T-helper 2 cell treated with Interferon-gamma antibody and Interleukin-4, amounts not matched to agents 5 μg/mL and 100 μg/mL, for 36 hours (primary cell): ENCODE measurements around the gene RBM19.

ENCODE experiments used
- DNase-seq: peaks from one replicate; pipeline ENCODE4 v3.0.0; 2021; ENCODE audit warnings: low spot score
- H3K27ac Mint-ChIP-seq: one replicate; pipeline ENCODE4 v1.8.0; 2021; ENCODE audit warnings: mild to moderate bottlenecking, mixed read lengths
- H3K27me3 Mint-ChIP-seq: one replicate; pipeline ENCODE4 v1.8.0; 2021; ENCODE audit warnings: low read depth, mixed read lengths
- H3K36me3 Mint-ChIP-seq: one replicate; pipeline ENCODE4 v1.8.0; 2021; ENCODE audit warnings: low read depth, mixed read lengths
- H3K4me1 Mint-ChIP-seq: one replicate; pipeline ENCODE4 v1.8.0; 2021; ENCODE audit warnings: low read depth, mixed read lengths
- H3K4me3 Mint-ChIP-seq: one replicate; pipeline ENCODE4 v1.8.0; 2022; ENCODE audit warnings: mild to moderate bottlenecking, moderate library complexity, mixed read lengths
- H3K9me3 Mint-ChIP-seq: one replicate; pipeline ENCODE4 v1.8.0; 2021; ENCODE audit warnings: mixed read lengths

RBM19 gene

DNA sequence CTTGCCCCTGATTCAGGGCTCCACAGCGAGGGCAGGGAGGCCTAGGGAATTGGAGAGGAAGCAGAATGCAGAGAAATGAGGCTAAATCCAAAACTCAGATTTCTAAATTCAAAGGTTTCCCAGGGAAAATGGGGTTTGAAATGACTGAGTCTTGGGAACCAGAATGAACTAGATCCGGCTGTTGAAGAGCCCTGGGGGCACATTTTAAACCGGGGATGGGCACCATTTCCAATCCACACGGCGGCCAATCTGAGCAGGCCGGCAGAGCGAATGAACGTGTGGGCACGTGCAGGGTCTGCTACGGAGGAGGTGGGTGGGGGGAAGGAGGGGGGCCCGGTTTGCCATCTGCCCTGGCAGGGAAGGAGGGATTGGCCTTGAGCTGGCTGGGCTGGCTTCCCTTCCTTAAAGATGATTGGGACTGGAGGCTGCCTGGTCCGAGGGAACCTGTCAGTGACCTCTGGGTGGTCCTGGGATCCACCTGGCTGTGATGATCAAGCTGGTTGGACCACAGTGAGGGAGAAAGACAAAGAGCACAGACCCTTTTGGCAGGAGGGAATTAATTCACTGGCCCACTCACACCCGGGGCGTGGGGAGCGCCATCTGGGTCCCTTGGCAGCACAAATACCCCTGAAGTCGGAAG is 161.0 kb downstream of the RBM19 start:
- Mint-ChIP-seq H3K9me3 (peaks cover 19% of the 10 kb centered on the region), H3K27ac (no peak overlapping the region), H3K4me3 (no peak overlapping the region), H3K27me3 (no peaks in the 10 kb centered on the region), H3K36me3 (peaks cover 4% of the 10 kb centered on the region), H3K4me1 (no peaks in the 10 kb centered on the region)
- no peak for DNase-seq

DNA sequence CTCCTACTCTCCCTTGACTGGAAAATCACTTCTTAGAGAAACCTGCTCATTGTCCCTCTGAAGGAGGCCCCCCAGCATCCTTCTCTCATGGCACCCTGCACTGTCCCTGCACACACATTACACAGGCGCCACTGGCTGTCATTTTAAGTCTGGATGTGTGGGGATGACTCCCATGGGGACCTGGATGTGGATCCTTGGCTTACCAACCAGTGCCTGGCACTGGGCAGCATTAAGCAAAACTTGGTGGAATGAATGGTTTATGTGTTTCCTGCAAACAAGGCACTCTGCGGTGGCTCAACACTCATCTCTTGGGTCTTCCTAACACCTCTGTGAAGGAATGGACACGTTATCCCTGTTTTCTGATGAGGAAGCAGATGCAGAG is 162.4 kb downstream of the RBM19 start:
- Mint-ChIP-seq H3K36me3 (peaks cover 4% of the 10 kb centered on the region), H3K4me3 (no peak overlapping the region), H3K27me3 (no peaks in the 10 kb centered on the region), H3K9me3 (peaks cover 19% of the 10 kb centered on the region), H3K27ac (no peak overlapping the region), H3K4me1 (no peaks in the 10 kb centered on the region)
- DNase-seq: no peak

DNA sequence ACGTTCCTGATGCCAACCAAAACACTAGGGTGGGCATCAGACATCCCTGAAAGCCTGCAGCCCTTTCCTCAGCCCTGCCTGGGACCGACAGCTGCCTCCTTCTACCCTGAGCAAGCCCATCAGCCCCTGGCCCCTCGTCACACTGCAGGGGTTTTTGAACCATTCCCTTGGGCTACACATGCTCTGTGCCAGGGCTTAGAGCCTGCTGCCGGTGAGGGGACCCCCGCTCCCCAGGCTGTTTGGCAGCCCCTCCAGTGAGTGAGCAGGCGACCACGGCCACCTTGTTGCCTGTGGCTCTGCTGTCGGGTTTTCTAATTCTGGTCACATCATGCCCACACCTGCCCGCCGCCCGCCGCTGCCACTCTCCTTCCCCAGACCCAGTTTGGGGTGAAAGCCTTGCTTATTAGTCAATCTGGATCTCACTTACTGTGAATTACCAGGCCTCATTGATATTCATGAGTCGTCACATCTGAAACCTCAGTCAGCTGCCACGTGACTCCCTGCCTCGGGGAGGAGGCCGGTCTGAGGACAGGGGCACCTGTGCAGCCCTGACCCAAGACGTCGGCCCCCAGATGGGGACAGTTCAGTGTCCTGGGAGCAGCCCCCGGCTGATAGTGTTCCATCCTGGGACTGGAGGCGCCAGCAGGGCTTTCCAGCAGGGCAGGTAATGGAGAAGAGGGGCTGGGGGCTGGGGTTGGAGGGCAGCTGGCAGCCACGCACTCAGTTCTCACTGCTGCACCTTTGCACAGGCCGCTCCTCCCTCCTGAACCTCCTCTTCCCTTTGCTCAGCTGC is 163.0 kb downstream of the RBM19 start:
- H3K9me3 Mint-ChIP-seq: peaks cover 19% of the 10 kb centered on the region
- no peaks in the 10 kb centered on the region for H3K4me1 Mint-ChIP-seq
- H3K27me3 Mint-ChIP-seq: no peaks in the 10 kb centered on the region
- no peak overlapping the region for H3K4me3 Mint-ChIP-seq
- no peak for DNase-seq
- no peak overlapping the region for H3K27ac Mint-ChIP-seq
- peaks cover 4% of the 10 kb centered on the region for H3K36me3 Mint-ChIP-seq

DNA sequence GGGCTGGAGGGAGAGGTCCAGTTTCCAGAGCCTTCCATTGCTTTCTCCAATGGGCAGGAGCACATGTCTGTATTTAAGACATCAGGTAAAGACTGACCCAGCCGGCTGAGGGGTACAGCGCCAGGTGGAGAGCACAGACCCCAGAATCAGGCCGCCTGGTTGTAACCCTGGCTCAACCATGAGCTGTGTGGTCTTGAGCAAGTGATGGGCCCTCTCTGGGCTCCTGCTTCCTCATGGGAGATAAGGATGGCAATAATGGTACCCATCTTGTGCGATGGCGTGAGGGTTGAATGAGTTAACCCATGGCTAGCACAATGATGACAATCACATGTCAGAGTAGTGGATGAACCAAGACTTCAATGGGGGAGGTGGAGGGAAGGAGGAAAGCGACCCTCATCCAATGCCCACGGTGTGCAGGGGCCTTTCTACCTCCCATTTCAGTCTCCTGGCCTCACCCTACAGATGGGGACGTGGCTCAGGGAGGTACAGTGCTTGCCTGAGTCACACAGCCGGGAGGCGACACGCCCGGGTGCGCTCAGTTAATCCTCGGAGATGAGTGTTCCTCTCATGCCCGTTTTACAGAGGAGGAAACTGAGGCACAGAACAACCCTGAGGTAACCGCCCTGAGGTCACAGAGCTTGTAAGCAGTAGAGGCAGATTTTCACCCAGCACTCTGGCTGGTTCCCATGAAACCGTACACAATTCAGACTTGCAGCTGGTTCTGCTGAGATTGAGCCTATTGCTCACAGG is 163.9 kb downstream of the RBM19 start:
- DNase-seq: no peak
- H3K27me3 Mint-ChIP-seq: no peaks in the 10 kb centered on the region
- H3K4me3 Mint-ChIP-seq: no peak overlapping the region
- no peaks in the 10 kb centered on the region for H3K4me1 Mint-ChIP-seq
- H3K27ac Mint-ChIP-seq: no peak overlapping the region
- H3K36me3 Mint-ChIP-seq: peaks cover 4% of the 10 kb centered on the region
- peaks cover 19% of the 10 kb centered on the region for H3K9me3 Mint-ChIP-seq

DNA sequence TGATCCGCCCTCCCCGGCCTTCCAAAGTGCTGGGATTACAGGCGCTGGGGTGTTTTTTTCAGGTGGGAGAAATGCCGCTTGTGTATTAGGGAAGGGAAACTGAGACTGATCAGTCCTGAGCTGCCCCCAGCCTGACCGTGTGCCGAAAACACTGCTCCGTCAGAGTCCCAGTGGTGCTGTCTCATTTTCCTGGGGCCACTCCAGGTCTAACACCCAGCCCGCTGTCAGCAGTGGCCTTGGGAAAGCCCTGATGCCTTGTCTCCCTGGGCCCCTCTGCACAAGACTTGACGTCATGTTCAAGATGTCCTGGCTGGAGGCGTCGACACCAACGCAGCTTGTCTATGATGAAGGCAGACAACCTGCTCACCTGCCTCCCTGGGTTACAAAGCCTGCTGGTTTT is 165.9 kb downstream of the RBM19 start:
- H3K9me3 Mint-ChIP-seq: no peaks in the 10 kb centered on the region

DNA sequence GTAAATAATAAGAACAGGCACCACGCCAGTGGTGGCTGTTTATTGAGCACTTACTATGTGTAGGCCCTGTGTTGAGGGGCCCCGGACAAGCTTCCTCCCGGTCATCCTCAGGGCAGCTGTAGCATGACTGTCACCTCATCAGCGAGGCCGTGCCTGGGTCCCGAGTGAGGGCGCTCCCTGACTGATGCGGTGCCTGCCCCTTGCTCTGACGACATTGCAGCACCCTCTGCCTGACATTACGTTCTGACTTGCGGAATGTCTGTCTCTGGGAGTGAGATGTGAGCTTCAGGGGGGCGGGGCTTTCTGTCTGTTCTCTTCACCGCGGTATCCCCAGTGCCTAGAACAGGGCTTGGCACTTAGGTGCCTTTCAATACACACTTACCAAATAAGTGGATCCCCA is 167.6 kb downstream of the RBM19 start:
- H3K4me1 Mint-ChIP-seq: no peaks in the 10 kb centered on the region
- H3K9me3 Mint-ChIP-seq: no peaks in the 10 kb centered on the region
- no peaks in the 10 kb centered on the region for H3K36me3 Mint-ChIP-seq
- H3K27me3 Mint-ChIP-seq: no peaks in the 10 kb centered on the region
- H3K27ac Mint-ChIP-seq: no peak overlapping the region
- no peak for DNase-seq
- H3K4me3 Mint-ChIP-seq: no peak overlapping the region

More for the DNA sequence above, 165.9 kb downstream of the RBM19 start:
- no peak overlapping the region for H3K27ac Mint-ChIP-seq
- DNase-seq: no peak
- no peaks in the 10 kb centered on the region for H3K27me3 Mint-ChIP-seq
- H3K36me3 Mint-ChIP-seq: no peaks in the 10 kb centered on the region
- no peaks in the 10 kb centered on the region for H3K4me1 Mint-ChIP-seq
- no peak overlapping the region for H3K4me3 Mint-ChIP-seq

DNA sequence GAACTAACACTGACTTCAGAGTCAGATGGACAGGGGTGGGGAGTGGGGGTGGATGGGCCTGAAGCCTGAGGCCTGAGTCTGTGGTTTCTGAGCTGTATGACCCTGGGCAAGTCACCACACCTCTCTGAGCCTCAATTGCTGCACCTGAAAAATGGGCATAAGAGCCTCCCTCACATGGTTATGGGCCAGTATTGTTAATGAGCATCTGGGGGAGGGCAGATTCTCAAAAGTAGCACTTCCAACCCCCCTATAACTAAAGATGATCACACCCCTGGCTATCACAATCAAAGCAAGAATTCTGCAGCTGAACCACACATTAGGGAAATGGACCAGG is 168.6 kb downstream of the RBM19 start:
- no peak overlapping the region for H3K4me3 Mint-ChIP-seq
- H3K36me3 Mint-ChIP-seq: no peaks in the 10 kb centered on the region
- H3K27ac Mint-ChIP-seq: no peak overlapping the region
- H3K9me3 Mint-ChIP-seq: no peaks in the 10 kb centered on the region
- no peaks in the 10 kb centered on the region for H3K4me1 Mint-ChIP-seq
- H3K27me3 Mint-ChIP-seq: no peaks in the 10 kb centered on the region
- no peak for DNase-seq

DNA sequence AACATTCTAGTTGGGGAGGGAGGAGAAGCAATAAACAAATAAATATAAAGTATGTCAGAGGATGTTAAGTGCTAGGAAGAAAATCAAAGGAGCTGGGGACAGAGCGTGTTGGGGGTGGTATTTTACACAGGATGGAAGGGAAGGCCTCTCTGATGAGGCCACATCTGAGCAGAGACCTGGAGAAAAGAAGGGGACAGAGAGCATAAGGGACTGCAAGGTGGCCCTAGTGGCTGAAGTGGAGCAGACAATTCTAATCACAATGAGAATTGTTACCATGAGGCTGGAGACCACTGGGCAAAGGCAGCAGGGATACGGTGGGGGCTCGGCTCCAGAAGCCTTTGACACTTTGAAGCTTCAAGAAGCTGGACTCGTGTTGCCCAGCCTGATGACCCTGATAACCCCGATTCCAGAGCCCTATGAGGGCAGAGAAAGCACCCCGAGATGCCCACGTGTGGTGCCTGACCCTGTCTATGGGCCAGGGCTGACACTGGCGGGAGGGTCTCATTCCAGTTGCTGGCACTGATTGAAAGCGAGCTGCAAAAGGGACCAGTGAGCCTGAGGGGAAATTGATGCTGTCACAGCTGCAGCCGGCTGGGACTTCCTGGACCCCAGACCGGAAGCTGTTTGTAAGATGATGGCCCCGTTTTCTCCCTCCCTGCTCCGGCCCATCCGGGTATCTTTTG is 169.1 kb downstream of the RBM19 start:
- H3K27me3 Mint-ChIP-seq: no peaks in the 10 kb centered on the region
- DNase-seq: no peak
- H3K4me1 Mint-ChIP-seq: no peaks in the 10 kb centered on the region
- H3K4me3 Mint-ChIP-seq: no peak overlapping the region
- H3K36me3 Mint-ChIP-seq: no peaks in the 10 kb centered on the region
- H3K9me3 Mint-ChIP-seq: no peaks in the 10 kb centered on the region
- H3K27ac Mint-ChIP-seq: no peak overlapping the region

DNA sequence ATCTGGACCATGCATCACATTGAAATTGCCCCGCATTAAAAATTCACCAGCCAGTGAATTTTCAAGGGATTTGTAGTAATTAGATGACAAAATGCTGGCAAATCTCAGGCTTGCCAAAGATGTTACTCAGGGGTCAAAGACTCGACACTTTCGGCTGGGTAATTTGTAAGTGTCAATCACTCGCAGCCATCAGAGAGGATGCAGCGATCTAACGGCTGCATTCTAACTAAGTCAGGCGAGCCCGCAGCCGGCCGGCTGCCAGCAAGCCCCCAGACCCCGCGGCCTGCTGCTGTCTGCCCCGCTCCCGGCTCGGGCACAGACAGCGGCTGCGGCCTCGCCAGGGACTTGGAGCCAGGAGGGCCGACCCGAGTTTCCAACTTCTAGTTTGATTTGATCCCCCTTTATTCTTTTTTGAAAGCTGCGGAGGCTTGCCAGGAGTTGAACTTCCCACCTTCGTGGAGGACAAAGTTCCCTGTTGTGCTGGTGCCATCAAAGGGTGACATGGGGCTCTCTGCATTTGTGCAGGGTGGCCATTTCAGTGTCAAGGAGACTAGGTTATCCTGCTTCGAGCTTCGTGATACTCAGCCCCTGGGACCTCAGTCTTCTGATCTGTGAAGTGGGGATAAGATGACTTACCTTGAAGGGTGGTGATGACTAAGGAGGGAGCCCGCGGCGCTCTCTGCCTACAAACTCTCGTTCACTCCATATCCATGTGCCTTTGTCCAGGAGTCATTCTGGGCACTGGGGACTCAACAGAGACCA is 169.9 kb downstream of the RBM19 start:
- H3K36me3 Mint-ChIP-seq: no peaks in the 10 kb centered on the region

DNA sequence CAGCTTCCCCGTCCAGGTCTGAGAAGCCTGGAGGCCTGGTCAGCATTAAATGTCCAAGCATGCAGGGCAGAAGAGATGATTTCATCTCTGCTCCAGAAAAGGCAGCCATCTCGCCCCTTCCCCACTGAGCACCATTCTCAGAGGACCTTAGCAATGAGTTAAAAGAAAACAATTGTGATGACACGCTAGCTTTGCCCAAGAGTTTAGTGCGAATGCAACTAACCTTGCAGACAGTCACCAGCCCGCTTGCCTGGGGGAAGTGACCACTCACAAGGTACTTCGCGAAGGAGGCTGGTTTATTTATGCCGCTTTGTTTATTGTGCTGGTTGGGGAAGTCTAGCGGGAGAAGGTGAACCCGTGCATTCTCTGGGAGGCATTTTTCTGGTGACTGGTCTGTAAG is 170.7 kb downstream of the RBM19 start:
- Mint-ChIP-seq H3K4me1 (no peaks in the 10 kb centered on the region), H3K4me3 (no peak overlapping the region), H3K27me3 (no peaks in the 10 kb centered on the region), H3K36me3 (no peaks in the 10 kb centered on the region), H3K27ac (no peak overlapping the region), H3K9me3 (no peaks in the 10 kb centered on the region)
- no peak for DNase-seq

More for the DNA sequence above, 169.9 kb downstream of the RBM19 start:
- Mint-ChIP-seq H3K27me3 (no peaks in the 10 kb centered on the region), H3K9me3 (no peaks in the 10 kb centered on the region), H3K4me1 (no peaks in the 10 kb centered on the region), H3K27ac (no peak overlapping the region), H3K4me3 (no peak overlapping the region)
- no peak for DNase-seq

DNA sequence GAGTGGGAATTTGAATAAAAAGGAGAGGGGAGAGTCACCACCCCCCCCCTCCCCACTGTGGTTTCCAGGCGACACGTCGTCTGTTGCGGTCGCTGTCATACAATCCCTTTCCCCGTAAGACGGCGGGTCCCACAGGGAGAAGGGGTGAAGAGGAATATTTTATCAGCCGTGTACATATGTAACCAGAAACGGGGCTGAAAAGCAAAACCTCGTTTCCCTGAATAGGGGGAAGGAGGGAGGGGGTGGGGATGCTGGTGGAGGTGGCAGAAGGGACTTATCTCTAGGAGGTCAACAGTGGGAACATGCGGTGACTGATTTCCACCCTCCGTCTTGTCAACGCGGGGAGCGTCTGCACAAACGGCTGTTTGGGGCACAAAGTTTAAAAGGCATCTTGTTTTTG is 171.4 kb downstream of the RBM19 start:
- Mint-ChIP-seq H3K4me3 (no peak overlapping the region), H3K36me3 (no peaks in the 10 kb centered on the region), H3K27me3 (no peaks in the 10 kb centered on the region), H3K4me1 (no peaks in the 10 kb centered on the region), H3K9me3 (no peaks in the 10 kb centered on the region), H3K27ac (no peak overlapping the region)
- no peak for DNase-seq

DNA sequence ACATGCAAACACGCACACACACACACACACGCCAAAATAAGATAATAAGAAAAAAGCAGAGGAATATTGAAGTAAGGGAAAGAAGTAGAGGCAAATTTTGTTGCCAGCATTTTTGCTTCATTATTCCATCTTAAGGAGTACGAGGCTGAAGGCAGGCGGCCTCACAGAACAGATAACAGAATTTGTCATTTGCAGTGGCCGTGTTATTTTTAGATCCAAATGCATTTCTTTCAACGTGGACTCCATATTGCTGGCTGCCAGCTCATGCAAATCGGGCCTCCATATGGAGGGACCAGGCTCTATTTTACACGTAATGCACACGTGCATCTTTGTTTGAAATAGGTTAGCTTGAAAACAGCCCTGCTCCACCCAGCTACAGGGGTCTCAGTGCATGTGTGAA is 172.9 kb downstream of the RBM19 start:
- no peak overlapping the region for H3K4me3 Mint-ChIP-seq
- no peak overlapping the region for H3K27ac Mint-ChIP-seq
- no peak for DNase-seq
- H3K36me3 Mint-ChIP-seq: no peaks in the 10 kb centered on the region
- no peaks in the 10 kb centered on the region for H3K4me1 Mint-ChIP-seq
- H3K27me3 Mint-ChIP-seq: no peaks in the 10 kb centered on the region
- H3K9me3 Mint-ChIP-seq: no peaks in the 10 kb centered on the region

DNA sequence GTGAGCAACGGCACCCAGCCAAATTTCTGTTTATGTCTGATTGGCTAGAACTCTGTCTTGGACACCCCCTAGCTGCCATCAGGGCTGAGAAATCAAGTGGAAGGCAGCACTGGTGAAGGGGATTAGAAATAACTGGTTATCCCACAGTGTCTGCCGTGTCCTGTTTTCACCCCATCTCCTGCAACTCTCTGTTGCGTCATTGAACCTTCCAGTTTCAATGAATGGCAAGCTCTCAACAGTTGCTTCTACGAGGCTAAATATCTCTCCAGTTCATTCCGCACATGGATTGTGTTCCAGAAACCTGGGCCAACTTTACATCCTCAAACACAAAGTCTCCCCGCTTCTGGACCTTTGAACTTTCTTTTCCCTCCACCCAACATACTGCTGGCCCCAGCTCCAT is 173.7 kb downstream of the RBM19 start:
- Mint-ChIP-seq H3K36me3 (no peaks in the 10 kb centered on the region), H3K27me3 (no peaks in the 10 kb centered on the region), H3K27ac (no peak overlapping the region), H3K4me3 (no peak overlapping the region), H3K4me1 (no peaks in the 10 kb centered on the region), H3K9me3 (no peaks in the 10 kb centered on the region)
- no peak for DNase-seq
